ENCODE results near the gene INAFM1. TPM values are rescaled to one million over a fixed set of nuclear protein-coding genes. Genes with fewer than 3 reads are reported as not detected.

INAFM1 gene
- total RNA-seq, 1 experiment from 2014 or later = 8.1 TPM

GRCh38 chr19:47247308-47247990, 27.2 kb upstream of the INAFM1 start:
- peaks cover 56% of the 10 kb centered on the region for H3K27me3 Mint-ChIP-seq (ENCODE audit: low read depth)
- CTCF ChIA-PET = interaction anchor here (0.6 to 6.1 kb wide), 14 partner anchors 9 to 235 kb away, joined by 3 to 402 read pairs (median 4); partner anchors contain the start of genes CCDC9, INAFM1 and ZC3H4
- no peak overlapping the region for H3K27ac Mint-ChIP-seq
- H3K36me3 Mint-ChIP-seq = no peaks in the 10 kb centered on the region
- ATAC-seq = no peak
- H3K9me3 Mint-ChIP-seq = no peaks in the 10 kb centered on the region
- POLR2A ChIA-PET = interaction anchor here (0.5 to 1.0 kb wide), 3 partner anchors 9 to 469 kb away, joined by 3 to 4 read pairs (median 4); partner anchors contain the start of gene CCDC9
- no peak overlapping the region for H3K4me3 Mint-ChIP-seq
- H3K4me1 Mint-ChIP-seq = peaks cover 12% of the 10 kb centered on the region
- DNase-seq (ENCODE audit: low spot score) = peak; percentile 83
- no peak for TF ChIP-seq ZNF416 (CRISPR knock-in tag; IDR thresholded peaks at IDR 0.05)
- 0 out of 2 replicates have a peak, but pooled peaks have one; percentile 58 for TF ChIP-seq PRRX2 (CRISPR knock-in tag; IDR thresholded peaks at IDR 0.05)
- no peak for TF ChIP-seq ARID4B (CRISPR knock-in tag; IDR thresholded peaks at IDR 0.05; ENCODE audit: borderline replicate concordance)
- no peak for TF ChIP-seq NFATC4 (CRISPR knock-in tag; IDR thresholded peaks at IDR 0.05)
- no peak for TF ChIP-seq JUN (CRISPR knock-in tag; IDR thresholded peaks at IDR 0.05)
- no peak for TF ChIP-seq CBFB (CRISPR knock-in tag; IDR thresholded peaks at IDR 0.05; ENCODE audit: low read depth)
- no peak for TF ChIP-seq CDX4 (CRISPR knock-in tag; IDR thresholded peaks at IDR 0.05; ENCODE audit: borderline replicate concordance)
- peak; percentile 98 for TF ChIP-seq GTF2I (CRISPR knock-in tag; conservative IDR thresholded peaks at IDR 0.05)
- TF ChIP-seq TEAD1 (CRISPR knock-in tag; IDR thresholded peaks at IDR 0.05) = no peak
- TF ChIP-seq ZNF512 (CRISPR knock-in tag; IDR thresholded peaks at IDR 0.05; ENCODE audit: borderline replicate concordance) = no peak
- TF ChIP-seq SOX15 (CRISPR knock-in tag; IDR thresholded peaks at IDR 0.05) = no peak
- TF ChIP-seq HMGXB4 (CRISPR knock-in tag; IDR thresholded peaks at IDR 0.05) = no peak
- no peak for TF ChIP-seq E2F1 (CRISPR knock-in tag; IDR thresholded peaks at IDR 0.05)
- TF ChIP-seq EMX1 (CRISPR knock-in tag; IDR thresholded peaks at IDR 0.05) = no peak
- peak; percentile 95 for TF ChIP-seq CTCF (IDR thresholded peaks at IDR 0.05)
- TF ChIP-seq FOXP4 (CRISPR knock-in tag; IDR thresholded peaks at IDR 0.05) = no peak
- no peak for TF ChIP-seq ZNF425 (CRISPR knock-in tag; conservative IDR thresholded peaks at IDR 0.05)
- 0 out of 2 replicates have a peak, but pooled peaks have one; percentile 48 for TF ChIP-seq ERG (CRISPR knock-in tag; IDR thresholded peaks at IDR 0.05)
- no peak for TF ChIP-seq GABPB1 (CRISPR knock-in tag; IDR thresholded peaks at IDR 0.05)

All from WTC11 (cell line).